Stimulated activated CD4-positive, alpha-beta T cell treated with anti-CD3 and anti-CD28 coated beads, TNF-alpha, amount 100 ng/mL, for 1 hour (primary cell): ENCODE results near the gene ST6GAL1.
A peak's percentile ranks its signal among the peaks of the same experiment; 100 is the strongest.

Experiments used
- DNase-seq, 3 donors: peaks; one replicate each; pipeline ENCODE4 v3.0.0-alpha.2; 2020; ENCODE audit warnings: low read depth in 3 of 3, low spot score in 1 of 3

Gene ST6GAL1

GRCh38 chr3:187072102-187072501 is 141.8 kb downstream of the ST6GAL1 start:
- no peak for DNase-seq

DNA sequence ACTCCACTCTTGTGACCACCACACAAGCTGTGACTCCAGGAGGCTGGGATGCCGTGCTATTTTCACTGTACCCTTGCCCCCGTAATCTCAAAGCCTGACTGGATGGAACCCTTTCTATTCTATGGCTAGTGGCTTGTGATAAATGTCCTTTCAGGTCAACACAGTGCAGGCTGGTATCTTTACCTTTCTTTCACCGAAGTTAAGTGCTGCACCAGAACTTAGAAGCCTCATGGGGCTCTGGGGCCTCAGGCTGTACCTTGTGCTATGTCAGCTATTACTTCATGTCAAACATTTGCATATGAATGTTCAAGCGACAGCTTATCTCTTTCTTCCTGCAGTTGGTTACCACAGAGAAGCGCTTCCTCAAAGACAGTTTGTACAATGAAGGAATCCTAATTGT is 142.2 kb downstream of the ST6GAL1 start:
- DNase-seq, result no peak

- DNase-seq, result no peak
Measured at GRCh38 chr3:187073581-187074098, 143.3 kb downstream of the ST6GAL1 start.

- no peak for DNase-seq
Measured at GRCh38 chr3:187074846-187075245, 144.5 kb downstream of the ST6GAL1 start.

DNA sequence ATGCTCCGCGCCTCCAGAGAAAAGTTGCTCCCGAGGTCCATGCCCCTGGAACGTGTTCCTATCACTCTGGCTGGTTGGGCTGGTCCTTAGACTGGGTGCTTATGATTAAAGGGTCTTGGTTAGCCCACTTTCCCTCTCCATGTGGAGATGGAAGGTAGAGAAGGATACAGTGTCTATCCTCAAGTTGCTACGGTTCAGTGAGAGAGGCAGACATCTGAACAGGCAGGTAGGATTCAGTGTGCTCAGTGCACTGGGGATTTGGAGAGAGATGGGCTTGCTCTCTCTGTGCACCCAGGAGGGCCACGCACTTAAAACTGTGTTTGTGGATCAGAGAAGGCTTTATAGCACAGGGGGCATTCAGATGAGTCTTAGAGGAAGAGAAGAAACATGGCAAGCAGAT is 146.0 kb downstream of the ST6GAL1 start:
- DNase-seq, result no peak

- no peak for DNase-seq
Measured at GRCh38 chr3:187077085-187077484, 146.8 kb downstream of the ST6GAL1 start.

DNA sequence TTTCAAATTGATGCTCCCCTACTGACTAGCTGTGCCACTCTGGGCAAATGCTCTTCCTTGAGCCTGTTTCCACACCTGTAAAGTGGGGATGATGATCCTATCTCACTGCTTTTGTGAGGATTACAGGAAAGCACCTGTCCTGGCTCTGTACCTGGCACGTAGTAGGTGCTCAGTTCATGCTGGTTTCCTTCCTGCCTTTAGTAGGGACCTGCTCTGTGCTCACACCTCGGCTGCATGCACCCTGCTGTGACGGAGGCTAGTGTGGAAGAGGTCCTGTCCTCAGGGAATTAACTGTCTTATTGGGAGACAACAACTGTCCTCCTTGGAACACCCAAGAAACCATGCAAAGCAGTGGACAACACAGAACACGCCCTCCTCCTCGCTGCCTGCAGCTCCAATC is 147.2 kb downstream of the ST6GAL1 start:
- DNase-seq, result no peak

DNA sequence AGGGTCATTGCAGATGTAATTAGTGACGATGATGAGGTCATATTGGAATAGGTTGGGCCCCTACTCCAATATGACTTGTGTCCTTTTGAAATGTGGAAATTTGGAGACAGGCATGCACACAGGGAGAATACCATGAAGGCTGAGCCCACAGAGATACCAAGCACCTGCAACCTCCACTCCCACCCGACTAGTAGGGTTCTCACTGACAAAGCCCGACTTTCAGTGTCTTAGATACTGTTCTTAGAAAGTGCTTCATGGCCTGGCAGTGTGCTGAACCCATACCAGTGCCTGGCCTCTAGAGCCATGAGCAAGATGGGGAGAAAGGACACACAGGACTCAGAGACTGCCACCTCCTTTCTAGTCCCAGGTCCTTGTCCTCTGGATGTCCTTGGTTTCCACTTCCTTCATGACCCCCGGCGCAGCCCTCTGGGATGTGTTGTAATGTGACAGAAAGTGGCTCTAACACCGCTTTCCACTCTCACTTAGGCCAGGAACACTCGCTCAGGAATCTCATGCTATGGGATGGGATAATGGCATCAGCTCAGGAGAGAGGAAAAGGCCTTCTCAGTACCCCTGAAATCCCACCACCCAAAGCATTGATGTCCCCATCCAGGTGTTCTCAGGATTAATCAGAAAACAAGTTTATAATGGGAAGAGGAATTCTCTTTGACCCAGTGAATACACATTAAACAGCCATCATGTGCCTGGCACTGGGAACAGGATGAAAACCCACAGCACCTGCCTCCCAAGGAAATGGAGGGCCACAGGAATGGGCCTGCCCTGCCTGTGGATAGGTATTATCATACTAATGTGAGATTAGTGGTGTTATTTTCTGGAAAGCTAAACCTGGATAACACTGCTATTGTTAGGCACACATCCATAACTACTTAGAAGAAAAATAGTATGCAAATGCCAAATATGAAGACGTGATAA is 149.0 kb downstream of the ST6GAL1 start:
- DNase-seq, result no peak

DNA sequence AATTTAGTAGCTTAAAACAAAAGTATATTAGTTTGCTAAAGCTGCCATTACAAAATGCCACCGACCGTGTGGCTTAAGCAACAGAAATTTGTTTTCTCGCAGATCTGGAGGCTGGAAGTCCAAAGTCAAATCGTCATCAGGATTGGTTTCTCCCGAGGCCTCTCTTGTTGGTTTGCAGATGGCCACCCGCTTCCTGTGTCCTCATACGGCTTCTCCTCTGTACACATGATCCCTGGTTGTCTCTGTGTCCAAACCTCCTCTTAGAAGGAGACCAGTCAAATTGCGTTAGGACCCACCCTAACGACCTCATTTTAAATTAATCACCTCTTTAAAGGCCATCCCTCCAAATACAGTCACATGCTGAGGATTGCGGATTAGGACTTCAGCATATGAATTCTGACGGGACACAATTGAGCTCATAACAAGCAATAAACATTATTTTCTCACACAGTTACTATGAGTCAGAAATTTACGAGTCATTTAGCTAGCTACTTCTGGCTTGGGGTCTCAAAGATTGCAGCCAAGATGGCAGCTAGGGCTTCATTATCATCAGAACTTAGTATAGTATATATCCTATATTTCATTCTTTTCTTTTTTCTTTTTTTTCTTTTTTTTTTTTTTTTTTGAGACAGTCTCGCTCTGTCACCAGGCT is 150.6 kb downstream of the ST6GAL1 start:
- no peak for DNase-seq

DNA sequence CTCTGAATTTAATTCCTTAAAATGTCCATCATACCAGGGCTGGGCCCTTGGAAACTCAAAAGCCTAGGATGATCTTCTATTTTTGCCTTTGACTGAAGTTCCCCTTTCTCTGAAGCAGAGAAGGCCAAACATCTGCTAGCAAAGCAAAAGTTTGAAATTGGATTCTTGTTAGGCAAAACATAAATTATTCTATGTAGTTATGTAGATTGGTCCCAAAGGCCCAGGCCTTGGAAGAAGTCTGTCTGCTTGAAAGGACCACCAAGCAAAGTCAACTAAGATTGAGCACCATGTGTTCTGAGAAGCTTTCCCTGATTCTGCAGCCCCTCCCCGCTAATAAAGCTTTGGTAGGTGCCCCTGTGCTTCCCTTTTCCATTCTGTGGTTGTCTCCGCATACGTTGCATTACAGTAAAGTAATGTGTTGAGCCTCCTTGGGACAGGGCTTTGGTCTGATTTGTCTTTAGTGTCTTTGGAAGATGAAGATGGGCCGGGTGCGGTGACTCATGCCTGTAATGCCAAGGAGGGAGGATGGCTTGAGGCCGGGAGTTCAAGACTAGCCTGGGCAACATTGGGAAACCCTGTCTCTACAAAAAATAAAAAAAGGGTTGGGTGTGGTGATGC is 152.5 kb downstream of the ST6GAL1 start:
- DNase-seq, result no peak

- no peak for DNase-seq
Measured at GRCh38 chr3:187084126-187084525, 153.8 kb downstream of the ST6GAL1 start.

DNA sequence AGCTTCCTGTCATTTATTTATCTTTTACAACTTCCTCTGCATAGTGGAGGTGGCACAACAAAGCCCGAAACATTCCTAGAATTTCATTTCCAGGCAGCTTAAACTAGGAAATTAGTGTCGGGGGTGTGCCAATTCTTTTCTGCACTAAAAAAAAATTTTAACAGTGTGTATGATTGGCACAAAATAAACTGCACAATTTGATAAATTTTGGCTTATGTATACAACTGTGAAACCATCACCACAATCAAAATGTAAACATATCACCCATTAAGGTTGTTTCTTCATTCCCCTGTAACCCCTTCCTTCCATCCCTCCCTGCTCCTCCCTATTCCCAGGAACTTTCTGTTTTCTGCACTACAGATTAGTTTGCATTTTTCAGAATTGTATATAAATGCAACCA is 154.3 kb downstream of the ST6GAL1 start:
- DNase-seq, result no peak

GRCh38 chr3:187085021-187085666 is 154.8 kb downstream of the ST6GAL1 start:
- DNase-seq, result no peak

GRCh38 chr3:187085933-187086332 is 155.6 kb downstream of the ST6GAL1 start:
- DNase-seq, result no peak

DNA sequence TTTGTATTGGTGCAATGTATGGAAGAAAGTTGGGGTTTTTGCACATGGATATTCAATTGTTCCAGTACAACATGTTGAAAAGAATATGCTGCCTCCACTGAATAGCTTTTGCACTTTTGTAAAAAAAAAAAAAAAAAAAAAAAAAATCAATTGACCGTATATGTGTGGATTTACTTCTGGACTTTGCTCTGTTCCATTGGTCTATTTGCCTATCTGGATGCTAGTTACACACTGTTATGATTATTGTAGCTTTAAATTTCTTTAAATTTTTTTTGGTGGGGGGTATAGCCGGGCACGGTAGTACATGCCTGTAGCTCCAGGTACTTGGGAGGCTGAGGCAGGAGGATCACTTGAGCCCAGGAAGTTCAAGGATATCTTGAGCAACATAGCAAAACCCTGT is 156.5 kb downstream of the ST6GAL1 start:
- no peak for DNase-seq

DNA sequence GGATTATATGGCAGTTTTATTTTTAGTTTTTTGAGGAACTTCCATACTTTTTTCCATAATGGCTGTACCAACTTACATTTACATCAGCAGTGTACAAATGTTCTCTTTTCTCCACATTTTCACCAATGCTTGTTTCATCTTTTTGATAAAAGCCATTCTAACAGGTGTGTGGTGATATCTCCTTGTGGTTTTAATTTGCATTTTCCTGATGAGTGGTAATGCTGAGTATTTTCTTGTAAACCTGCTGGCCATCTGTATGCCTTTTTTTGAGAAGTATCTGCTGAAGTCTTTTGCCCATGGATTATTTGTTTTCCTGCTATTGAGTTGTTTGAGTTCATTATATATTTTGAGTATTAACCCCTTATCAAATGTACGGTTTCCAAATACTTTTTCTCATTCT is 158.4 kb downstream of the ST6GAL1 start:
- DNase-seq, result no peak

GRCh38 chr3:187093320-187093719 is 163.0 kb downstream of the ST6GAL1 start:
- DNase-seq, result no peak

DNA sequence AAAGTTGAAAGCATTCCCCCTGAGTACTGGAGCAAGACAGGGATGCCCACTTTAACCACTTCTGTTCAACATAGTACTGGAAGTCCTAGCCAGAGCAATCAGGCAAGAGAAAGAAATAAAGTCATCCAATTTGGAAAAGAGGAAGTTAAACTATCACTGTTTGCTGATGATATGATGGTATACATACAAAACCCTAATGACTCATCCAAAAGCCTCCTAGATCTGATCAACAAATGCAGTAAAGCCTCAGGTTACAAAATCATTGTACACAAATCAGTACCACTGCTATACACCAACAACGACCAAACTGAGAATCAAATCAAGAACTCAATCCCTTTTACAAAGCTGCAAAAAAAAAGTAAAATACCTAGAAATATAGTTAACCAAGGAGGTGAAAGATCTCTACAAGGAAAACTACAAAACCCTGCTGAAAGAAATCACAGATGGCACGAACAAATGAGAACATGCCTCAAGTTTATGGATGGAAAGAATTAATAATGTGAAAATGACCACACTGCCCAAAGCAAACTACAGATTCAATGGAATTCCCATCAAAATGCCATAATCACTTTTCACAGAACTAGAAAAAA is 168.7 kb downstream of the ST6GAL1 start:
- no peak for DNase-seq

DNA sequence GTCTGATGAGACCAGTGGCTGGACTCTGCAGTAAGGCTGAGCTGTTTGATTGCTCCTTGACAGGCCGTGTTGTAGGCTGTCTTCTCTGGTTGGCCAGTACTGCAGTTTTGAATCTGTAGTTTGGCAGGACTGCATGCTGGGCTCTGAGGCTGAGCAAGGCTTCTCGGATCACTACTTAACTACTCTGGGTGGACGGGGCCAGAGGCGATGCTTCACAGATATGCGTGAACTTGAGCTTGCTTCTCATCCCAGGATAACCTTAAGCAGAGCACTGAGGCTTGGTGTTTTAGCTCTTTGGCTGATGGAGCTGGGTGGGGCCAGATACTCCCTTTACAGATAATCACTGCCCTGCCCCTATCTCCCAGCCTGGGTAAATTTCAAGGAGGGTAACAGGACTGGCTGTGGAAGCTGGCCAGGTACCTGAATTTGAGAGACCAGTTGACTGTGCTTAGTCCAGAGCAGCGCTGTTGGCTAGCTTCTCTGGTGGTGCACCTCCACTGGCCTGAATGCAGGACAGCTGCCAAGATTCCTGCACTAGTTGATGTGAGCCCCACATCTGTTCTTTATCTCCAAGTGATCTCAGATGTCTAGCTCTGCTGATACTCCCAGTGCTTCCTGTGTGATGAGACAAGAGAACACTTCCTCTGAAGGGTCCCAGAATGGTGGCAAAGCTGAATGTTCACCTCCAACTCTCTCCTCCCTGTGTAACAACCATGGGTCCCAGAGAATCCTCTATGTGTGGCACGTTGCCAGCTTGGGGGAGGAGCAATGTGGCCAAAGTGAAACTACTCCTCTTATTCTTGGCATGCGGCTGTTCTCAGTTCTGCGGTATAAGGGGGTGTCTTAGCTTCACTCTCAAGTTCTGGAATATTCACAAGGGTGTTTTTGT is 171.1 kb downstream of the ST6GAL1 start:
- DNase-seq, result peak in 2 of 3 donors; percentile 13 to 26

DNA sequence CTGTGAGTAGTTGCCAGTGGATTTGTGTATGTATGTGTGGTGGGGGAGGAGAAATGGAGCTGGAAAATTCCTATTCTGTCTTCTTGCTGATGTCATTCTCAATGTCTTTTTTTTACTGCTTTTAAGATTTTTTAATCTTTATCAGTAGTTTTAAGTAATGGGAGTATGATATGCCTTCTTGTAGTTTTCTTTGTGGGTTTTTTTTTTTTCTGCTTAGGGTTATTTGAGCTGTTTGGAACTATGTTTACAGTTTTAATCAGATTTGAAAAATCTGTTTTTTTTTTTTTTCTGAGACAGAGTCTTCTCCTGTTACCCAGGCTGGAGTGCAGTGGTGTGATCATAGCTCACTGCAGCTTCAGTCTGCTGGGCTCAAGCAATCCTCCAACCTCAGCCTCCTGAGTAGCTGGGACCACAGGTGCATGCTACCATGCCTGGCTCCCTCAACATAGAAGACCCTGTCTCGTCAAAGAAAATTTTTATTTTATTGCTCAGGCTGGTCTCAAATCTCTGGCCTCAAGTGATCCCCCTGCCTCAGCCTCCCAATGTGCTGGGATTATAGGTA is 171.8 kb downstream of the ST6GAL1 start:
- no peak for DNase-seq
